Mucosa of rectum (tissue), 2 donors: ENCODE measurements around the gene ZBTB7B.

Experiments used
- H3K27ac ChIP-seq, 2 donors: one replicate each; pipeline ENCODE4 v1.7.0; 2013; ENCODE audit warnings: inconsistent platforms in 2 of 2, low read depth in 2 of 2, low read length in 2 of 2
- H3K27me3 ChIP-seq, 2 donors: one replicate each; pipeline ENCODE4 v1.7.0; 2013; ENCODE audit warnings: low read length in 2 of 2; ENCODE audit not compliant: control insufficient read depth in 2 of 2, insufficient read depth in 2 of 2
- H3K36me3 ChIP-seq, 2 donors: one replicate each; pipeline ENCODE4 v1.7.0; 2013; ENCODE audit warnings: low read length in 2 of 2; ENCODE audit not compliant: control insufficient read depth in 2 of 2, insufficient read depth in 2 of 2
- H3K4me1 ChIP-seq, 2 donors: one replicate each; pipeline ENCODE4 v1.7.0; 2013; ENCODE audit warnings: low read length in 2 of 2, mild to moderate bottlenecking in 1 of 2; ENCODE audit not compliant: control insufficient read depth in 2 of 2, insufficient read depth in 2 of 2
- H3K4me3 ChIP-seq, 2 donors: one replicate each; pipeline ENCODE4 v1.7.0; 2013; ENCODE audit warnings: low read length in 2 of 2
- H3K9ac ChIP-seq, 2 donors: one replicate each; pipeline ENCODE4 v1.7.0; 2013; ENCODE audit warnings: low read length in 2 of 2, low read depth in 1 of 2, mild to moderate bottlenecking in 1 of 2
- H3K9me3 ChIP-seq, 2 donors: one replicate each; pipeline ENCODE4 v1.7.0; 2013; ENCODE audit warnings: low read length in 2 of 2; ENCODE audit not compliant: control insufficient read depth in 2 of 2
- donor health status: healthy.
- donor health status: Normal muscosa, but diverticular disease.

Gene ZBTB7B

GRCh38 chr1:155002464-155003226 lies at the start of gene ZBTB7B:
TSS of gene ZBTB7B (plus strand) at chr1:155002802. CDS start at chr1:155014661, 11,859 bp downstream.
- Histone ChIP-seq H3K27ac (peak within 1 kb of the TSS; percentile 99), H3K9me3 (no peaks in the 10 kb centered on the region), H3K4me1 (peaks cover 43 to 51% of the 10 kb centered on the region in 2 donors), H3K9ac (peak within 1 kb of the TSS; percentile 100), H3K36me3 (peaks cover 0 to 3% of the 10 kb centered on the region in 2 donors), H3K27me3 (no peaks in the 10 kb centered on the region), H3K4me3 (peak within 1 kb of the TSS; percentile 95 to 100)

GRCh38 chr1:154953611-154954038 lies 49.0 kb upstream of the ZBTB7B start:
- peak overlapping the region in 1 of 2 donors; percentile 96 for H3K4me3 ChIP-seq
- no peak overlapping the region for H3K9ac ChIP-seq
- H3K36me3 ChIP-seq, result peaks cover 12 to 14% of the 10 kb centered on the region in 2 donors
- peaks cover 23 to 32% of the 10 kb centered on the region in 2 donors for H3K4me1 ChIP-seq
- H3K27ac ChIP-seq, result peak overlapping the region in 1 of 2 donors; percentile 46
- no peaks in the 10 kb centered on the region for H3K27me3 ChIP-seq
- no peaks in the 10 kb centered on the region for H3K9me3 ChIP-seq

GRCh38 chr1:154954541-154954940 lies 48.1 kb upstream of the ZBTB7B start:
- H3K27ac ChIP-seq, result peak overlapping the region in 1 of 2 donors; percentile 88
- no peaks in the 10 kb centered on the region for H3K27me3 ChIP-seq
- H3K4me1 ChIP-seq, result peaks cover 23 to 32% of the 10 kb centered on the region in 2 donors
- peak overlapping the region; percentile 27 to 67 for H3K9ac ChIP-seq
- H3K36me3 ChIP-seq, result peaks cover 13 to 21% of the 10 kb centered on the region in 2 donors
- H3K4me3 ChIP-seq, result peak overlapping the region; percentile 89 to 96
- no peaks in the 10 kb centered on the region for H3K9me3 ChIP-seq

GRCh38 chr1:154955039-154955717 lies 47.4 kb upstream of the ZBTB7B start:
- Histone ChIP-seq H3K9me3 (no peaks in the 10 kb centered on the region), H3K36me3 (peaks cover 13 to 24% of the 10 kb centered on the region in 2 donors), H3K27me3 (no peaks in the 10 kb centered on the region), H3K27ac (peak overlapping the region; percentile 72 to 88), H3K4me1 (peaks cover 23 to 32% of the 10 kb centered on the region in 2 donors), H3K4me3 (peak overlapping the region; percentile 89 to 96), H3K9ac (peak overlapping the region; percentile 53 to 67)

GRCh38 chr1:154955718-154956543 lies 46.7 kb upstream of the ZBTB7B start, which contains the start of gene PBXIP1:
TSS of gene PBXIP1 (minus strand) at chr1:154956099. CDS start at chr1:154953721, 2,378 bp downstream.
- H3K9ac ChIP-seq, result peak within 1 kb of the TSS; percentile 54 to 67
- H3K36me3 ChIP-seq, result peaks cover 7 to 17% of the 10 kb centered on the region in 2 donors
- H3K4me3 ChIP-seq, result peak within 1 kb of the TSS; percentile 89 to 96
- no peaks in the 10 kb centered on the region for H3K27me3 ChIP-seq
- H3K9me3 ChIP-seq, result no peaks in the 10 kb centered on the region
- H3K27ac ChIP-seq, result peak within 1 kb of the TSS; percentile 72 to 88
- peaks cover 30 to 39% of the 10 kb centered on the region in 2 donors for H3K4me1 ChIP-seq

GRCh38 chr1:154956544-154956941 lies 46.1 kb upstream of the ZBTB7B start:
- peak overlapping the region; percentile 54 to 67 for H3K9ac ChIP-seq
- peaks cover 31 to 41% of the 10 kb centered on the region in 2 donors for H3K4me1 ChIP-seq
- H3K9me3 ChIP-seq, result no peaks in the 10 kb centered on the region
- H3K27ac ChIP-seq, result peak overlapping the region in 1 of 2 donors; percentile 88
- H3K36me3 ChIP-seq, result peaks cover 3 to 13% of the 10 kb centered on the region in 2 donors
- no peaks in the 10 kb centered on the region for H3K27me3 ChIP-seq
- peak overlapping the region; percentile 89 to 96 for H3K4me3 ChIP-seq

- no peaks in the 10 kb centered on the region for H3K27me3 ChIP-seq
- no peaks in the 10 kb centered on the region for H3K9me3 ChIP-seq
- peaks cover 34 to 39% of the 10 kb centered on the region in 2 donors for H3K4me1 ChIP-seq
- peaks cover 3 to 13% of the 10 kb centered on the region in 2 donors for H3K36me3 ChIP-seq
- H3K9ac ChIP-seq, result peak overlapping the region in 1 of 2 donors; percentile 36
- H3K4me3 ChIP-seq, result no peak overlapping the region
- H3K27ac ChIP-seq, result peak overlapping the region in 1 of 2 donors; percentile 88
These were observed 45.4 kb upstream of the ZBTB7B start for GRCh38 chr1:154957091-154957657.

GRCh38 chr1:154958036-154958435 lies 44.6 kb upstream of the ZBTB7B start:
- H3K36me3 ChIP-seq, result peaks cover 5 to 15% of the 10 kb centered on the region in 2 donors
- no peak overlapping the region for H3K4me3 ChIP-seq
- H3K9me3 ChIP-seq, result no peaks in the 10 kb centered on the region
- H3K27ac ChIP-seq, result no peak overlapping the region
- no peak overlapping the region for H3K9ac ChIP-seq
- H3K27me3 ChIP-seq, result no peaks in the 10 kb centered on the region
- peaks cover 43 to 46% of the 10 kb centered on the region in 2 donors for H3K4me1 ChIP-seq

GRCh38 chr1:154958681-154959425 lies 43.7 kb upstream of the ZBTB7B start:
- Histone ChIP-seq H3K4me1 (peaks cover 42 to 43% of the 10 kb centered on the region in 2 donors), H3K9ac (no peak overlapping the region)

More at GRCh38 chr1:154958681-154959425, 43.7 kb upstream of the ZBTB7B start:
- no peak overlapping the region for H3K4me3 ChIP-seq
- H3K36me3 ChIP-seq, result peaks cover 13 to 22% of the 10 kb centered on the region in 2 donors
- H3K27me3 ChIP-seq, result no peaks in the 10 kb centered on the region
- no peaks in the 10 kb centered on the region for H3K9me3 ChIP-seq
- no peak overlapping the region for H3K27ac ChIP-seq
